GM12873 (cell line): ENCODE measurements around the gene HLA-DOA.

ENCODE experiments used
- TF ChIP-seq, protein P1 (sequence below): IDR thresholded peaks from 2 replicates; pipeline ENCODE4 v1.5.1; 2012; ENCODE audit warnings: low read depth, mild to moderate bottlenecking, moderate library complexity, low read length, control low read depth; ENCODE audit not compliant: insufficient read depth; ENCODE audit errors: missing control alignments

The HLA-DOA gene

GRCh38 chr6:33000055-33000454, 9.3 kb downstream of the HLA-DOA start:
- TF ChIP-seq, protein P1, sequence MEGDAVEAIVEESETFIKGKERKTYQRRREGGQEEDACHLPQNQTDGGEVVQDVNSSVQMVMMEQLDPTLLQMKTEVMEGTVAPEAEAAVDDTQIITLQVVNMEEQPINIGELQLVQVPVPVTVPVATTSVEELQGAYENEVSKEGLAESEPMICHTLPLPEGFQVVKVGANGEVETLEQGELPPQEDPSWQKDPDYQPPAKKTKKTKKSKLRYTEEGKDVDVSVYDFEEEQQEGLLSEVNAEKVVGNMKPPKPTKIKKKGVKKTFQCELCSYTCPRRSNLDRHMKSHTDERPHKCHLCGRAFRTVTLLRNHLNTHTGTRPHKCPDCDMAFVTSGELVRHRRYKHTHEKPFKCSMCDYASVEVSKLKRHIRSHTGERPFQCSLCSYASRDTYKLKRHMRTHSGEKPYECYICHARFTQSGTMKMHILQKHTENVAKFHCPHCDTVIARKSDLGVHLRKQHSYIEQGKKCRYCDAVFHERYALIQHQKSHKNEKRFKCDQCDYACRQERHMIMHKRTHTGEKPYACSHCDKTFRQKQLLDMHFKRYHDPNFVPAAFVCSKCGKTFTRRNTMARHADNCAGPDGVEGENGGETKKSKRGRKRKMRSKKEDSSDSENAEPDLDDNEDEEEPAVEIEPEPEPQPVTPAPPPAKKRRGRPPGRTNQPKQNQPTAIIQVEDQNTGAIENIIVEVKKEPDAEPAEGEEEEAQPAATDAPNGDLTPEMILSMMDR = peak; percentile 72

DNA sequence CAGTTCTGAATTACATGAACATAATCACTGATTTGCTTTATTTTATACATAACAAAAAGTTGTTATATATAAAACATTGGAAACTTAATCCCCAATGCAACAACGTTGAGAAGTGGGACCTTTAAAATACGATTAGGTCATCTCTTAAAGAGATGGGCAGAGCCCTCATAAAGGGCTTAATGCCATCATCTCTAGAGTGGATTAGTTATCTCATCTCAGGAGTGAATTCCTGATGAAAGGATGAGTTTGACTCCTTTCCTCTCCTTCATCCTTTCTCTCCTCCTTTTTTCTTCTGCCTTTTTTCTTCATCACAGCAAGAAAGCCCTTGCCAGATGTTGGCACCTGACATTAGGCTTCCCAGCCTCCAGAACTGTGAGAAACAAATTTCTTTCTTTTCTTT, 13.9 kb downstream of the HLA-DOA start:
- TF ChIP-seq, protein P1 = no peak

GRCh38 chr6:32993363-32993973, 15.9 kb downstream of the HLA-DOA start:
- TF ChIP-seq, protein P1 = no peak

- TF ChIP-seq, protein P1 = no peak
Measured at GRCh38 chr6:32991972-32992371, 17.4 kb downstream of the HLA-DOA start.

DNA sequence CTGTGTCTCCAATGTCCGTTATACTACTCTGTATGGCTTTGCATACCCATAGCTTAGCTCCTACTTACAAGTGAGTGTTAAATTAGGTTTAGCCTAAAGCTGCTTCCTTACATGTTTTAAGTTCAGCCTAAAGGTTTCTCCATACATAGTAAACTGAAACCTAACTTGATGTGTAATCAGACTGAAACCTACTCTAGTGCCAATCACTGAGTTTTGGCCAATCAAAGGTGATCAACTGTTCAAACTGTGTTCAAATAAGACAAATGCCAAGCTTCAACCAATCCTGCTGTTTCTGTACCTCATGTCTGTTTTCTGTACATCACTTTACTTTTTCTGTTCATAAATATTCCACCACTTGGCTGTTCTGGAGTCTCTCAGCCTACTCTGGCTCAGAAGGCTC, 20.0 kb downstream of the HLA-DOA start:
- TF ChIP-seq, protein P1 = no peak

DNA sequence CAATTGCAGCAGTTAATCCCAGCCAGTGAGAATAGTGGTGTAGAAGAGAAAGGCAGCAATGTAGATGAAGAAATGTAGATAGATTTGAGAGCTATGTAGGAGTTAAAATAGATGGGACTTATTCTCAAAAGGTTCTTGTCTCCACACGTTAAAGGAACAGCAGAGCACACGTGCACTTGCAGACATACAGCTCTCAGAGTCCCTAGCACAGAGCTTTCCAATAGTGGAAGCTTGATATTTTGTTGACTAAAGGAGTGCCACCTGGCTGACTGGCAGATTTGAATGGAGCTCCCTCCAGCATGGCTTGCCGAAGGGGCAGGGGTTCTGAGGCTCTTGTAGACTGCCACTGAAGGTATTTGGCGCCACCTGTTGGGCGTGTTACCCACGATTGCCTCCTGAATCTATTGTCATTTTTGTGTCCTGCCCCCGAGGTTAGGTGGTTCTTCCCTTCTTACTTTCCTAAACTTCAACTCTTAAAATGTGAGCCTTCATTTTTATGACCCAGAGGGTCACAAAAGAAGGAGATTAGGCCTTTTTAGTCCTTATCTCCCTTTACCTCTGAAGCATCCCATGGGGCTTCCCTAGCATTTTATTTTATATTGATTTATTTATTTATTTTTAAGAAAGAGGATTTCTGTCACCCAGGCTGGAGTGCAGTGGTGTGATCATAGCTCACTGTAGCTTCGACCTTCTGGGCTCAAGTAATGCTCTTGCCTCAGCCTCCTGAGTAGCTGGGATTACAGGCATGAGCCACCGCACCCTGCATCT, 24.6 kb downstream of the HLA-DOA start:
- TF ChIP-seq, protein P1 = peak; percentile 94

- TF ChIP-seq, protein P1 = no peak
Measured at GRCh38 chr6:32983964-32984621, 25.3 kb downstream of the HLA-DOA start.
